ENCODE data around the gene SEMA4B.

Gene SEMA4B

DNA sequence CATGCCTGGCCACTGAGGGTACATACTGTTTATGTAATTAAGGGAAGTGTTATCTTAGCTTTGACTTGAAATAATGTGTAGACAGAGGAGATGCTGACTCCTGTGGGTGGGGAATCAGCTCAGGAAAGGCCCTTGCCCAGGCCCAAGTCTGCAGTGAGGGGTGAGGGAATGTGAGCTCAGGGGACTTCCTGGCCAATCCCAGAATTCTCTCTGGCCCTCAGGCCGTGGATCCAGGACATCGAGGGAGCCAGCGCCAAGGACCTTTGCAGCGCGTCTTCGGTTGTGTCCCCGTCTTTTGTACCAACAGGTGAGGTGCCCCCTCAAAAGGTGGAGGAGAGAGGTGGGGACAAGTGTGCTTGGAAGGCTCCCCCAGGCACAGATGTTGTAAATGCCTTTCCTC is 26.2 kb downstream of the SEMA4B start:
- peaks cover 38% of the 10 kb centered on the region for H3K4me1 Mint-ChIP-seq
- H3K36me3 Mint-ChIP-seq = peaks cover 13% of the 10 kb centered on the region
- H3K9me3 Mint-ChIP-seq = no peaks in the 10 kb centered on the region
- H3K27ac Mint-ChIP-seq = no peak overlapping the region
- H3K4me3 Mint-ChIP-seq = no peak overlapping the region
- no peaks in the 10 kb centered on the region for H3K27me3 Mint-ChIP-seq

DNA sequence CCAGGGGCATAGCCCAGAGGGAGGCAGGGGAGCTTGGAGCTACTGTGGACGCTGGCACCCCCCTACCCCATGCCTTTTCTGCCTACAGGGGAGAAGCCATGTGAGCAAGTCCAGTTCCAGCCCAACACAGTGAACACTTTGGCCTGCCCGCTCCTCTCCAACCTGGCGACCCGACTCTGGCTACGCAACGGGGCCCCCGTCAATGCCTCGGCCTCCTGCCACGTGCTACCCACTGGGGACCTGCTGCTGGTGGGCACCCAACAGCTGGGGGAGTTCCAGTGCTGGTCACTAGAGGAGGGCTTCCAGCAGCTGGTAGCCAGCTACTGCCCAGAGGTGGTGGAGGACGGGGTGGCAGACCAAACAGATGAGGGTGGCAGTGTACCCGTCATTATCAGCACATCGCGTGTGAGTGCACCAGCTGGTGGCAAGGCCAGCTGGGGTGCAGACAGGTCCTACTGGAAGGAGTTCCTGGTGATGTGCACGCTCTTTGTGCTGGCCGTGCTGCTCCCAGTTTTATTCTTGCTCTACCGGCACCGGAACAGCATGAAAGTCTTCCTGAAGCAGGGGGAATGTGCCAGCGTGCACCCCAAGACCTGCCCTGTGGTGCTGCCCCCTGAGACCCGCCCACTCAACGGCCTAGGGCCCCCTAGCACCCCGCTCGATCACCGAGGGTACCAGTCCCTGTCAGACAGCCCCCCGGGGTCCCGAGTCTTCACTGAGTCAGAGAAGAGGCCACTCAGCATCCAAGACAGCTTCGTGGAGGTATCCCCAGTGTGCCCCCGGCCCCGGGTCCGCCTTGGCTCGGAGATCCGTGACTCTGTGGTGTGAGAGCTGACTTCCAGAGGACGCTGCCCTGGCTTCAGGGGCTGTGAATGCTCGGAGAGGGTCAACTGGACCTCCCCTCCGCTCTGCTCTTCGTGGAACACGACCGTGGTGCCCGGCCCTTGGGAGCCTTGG is 27.0 kb downstream of the SEMA4B start:
- Mint-ChIP-seq H3K27ac (no peak overlapping the region), H3K4me1 (peaks cover 44% of the 10 kb centered on the region), H3K9me3 (no peaks in the 10 kb centered on the region), H3K27me3 (no peaks in the 10 kb centered on the region), H3K4me3 (no peak overlapping the region), H3K36me3 (peaks cover 16% of the 10 kb centered on the region)

DNA sequence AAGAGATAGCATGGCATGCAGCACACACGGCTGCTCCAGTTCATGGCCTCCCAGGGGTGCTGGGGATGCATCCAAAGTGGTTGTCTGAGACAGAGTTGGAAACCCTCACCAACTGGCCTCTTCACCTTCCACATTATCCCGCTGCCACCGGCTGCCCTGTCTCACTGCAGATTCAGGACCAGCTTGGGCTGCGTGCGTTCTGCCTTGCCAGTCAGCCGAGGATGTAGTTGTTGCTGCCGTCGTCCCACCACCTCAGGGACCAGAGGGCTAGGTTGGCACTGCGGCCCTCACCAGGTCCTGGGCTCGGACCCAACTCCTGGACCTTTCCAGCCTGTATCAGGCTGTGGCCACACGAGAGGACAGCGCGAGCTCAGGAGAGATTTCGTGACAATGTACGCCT is 27.8 kb downstream of the SEMA4B start:
- H3K4me1 Mint-ChIP-seq = peaks cover 44% of the 10 kb centered on the region
- no peak overlapping the region for H3K27ac Mint-ChIP-seq
- no peaks in the 10 kb centered on the region for H3K9me3 Mint-ChIP-seq
- H3K4me3 Mint-ChIP-seq = no peak overlapping the region
- peaks cover 16% of the 10 kb centered on the region for H3K36me3 Mint-ChIP-seq
- H3K27me3 Mint-ChIP-seq = no peaks in the 10 kb centered on the region

DNA sequence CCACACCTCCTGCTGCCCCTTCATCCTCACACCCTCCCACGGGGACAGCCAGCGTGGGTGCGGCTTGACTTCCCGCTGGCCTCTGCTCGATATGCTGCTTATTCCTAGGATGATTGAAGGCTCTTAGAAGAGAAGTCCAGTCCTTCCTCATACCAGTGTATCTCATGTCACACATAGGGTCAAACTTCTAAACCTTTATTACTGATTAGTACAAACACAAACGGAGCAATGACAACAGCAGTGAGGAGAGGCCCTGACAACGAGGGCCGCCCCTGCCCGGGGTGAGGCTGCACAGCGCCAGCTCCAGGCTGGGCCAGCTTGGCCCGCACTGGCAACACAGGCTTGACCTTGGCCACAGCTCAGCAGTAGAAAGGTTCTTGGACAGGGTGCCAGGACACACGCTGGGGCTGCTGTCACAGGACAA is 29.0 kb downstream of the SEMA4B start:
- Mint-ChIP-seq H3K4me1 (peaks cover 51% of the 10 kb centered on the region), H3K27me3 (no peaks in the 10 kb centered on the region), H3K9me3 (no peaks in the 10 kb centered on the region), H3K36me3 (peaks cover 16% of the 10 kb centered on the region), H3K4me3 (peak overlapping the region; percentile 99), H3K27ac (peak overlapping the region; percentile 96)

DNA sequence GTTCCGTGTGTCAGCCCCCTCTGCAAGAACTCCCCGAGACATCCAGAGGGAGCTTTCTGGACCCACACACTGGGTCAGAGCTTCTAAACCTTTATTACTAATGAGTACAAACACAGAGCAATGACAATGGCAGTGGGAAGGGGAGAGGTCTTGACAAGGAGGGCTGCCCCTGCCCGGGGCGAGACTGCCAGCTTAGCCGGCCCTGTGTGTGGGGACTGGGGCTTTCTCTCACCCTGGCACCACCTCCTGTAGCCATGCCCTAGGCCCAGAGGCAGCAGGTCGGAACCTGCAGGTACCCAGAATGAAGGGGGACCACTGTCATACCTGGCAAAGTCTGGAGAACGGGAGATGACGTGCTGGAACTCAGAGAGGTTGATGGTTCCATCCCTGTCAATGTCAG is 29.5 kb downstream of the SEMA4B start:
- peaks cover 16% of the 10 kb centered on the region for H3K36me3 Mint-ChIP-seq
- no peaks in the 10 kb centered on the region for H3K27me3 Mint-ChIP-seq
- H3K4me1 Mint-ChIP-seq = peaks cover 52% of the 10 kb centered on the region
- H3K9me3 Mint-ChIP-seq = no peaks in the 10 kb centered on the region
- peak overlapping the region; percentile 99 for H3K4me3 Mint-ChIP-seq
- peak overlapping the region; percentile 96 for H3K27ac Mint-ChIP-seq

DNA sequence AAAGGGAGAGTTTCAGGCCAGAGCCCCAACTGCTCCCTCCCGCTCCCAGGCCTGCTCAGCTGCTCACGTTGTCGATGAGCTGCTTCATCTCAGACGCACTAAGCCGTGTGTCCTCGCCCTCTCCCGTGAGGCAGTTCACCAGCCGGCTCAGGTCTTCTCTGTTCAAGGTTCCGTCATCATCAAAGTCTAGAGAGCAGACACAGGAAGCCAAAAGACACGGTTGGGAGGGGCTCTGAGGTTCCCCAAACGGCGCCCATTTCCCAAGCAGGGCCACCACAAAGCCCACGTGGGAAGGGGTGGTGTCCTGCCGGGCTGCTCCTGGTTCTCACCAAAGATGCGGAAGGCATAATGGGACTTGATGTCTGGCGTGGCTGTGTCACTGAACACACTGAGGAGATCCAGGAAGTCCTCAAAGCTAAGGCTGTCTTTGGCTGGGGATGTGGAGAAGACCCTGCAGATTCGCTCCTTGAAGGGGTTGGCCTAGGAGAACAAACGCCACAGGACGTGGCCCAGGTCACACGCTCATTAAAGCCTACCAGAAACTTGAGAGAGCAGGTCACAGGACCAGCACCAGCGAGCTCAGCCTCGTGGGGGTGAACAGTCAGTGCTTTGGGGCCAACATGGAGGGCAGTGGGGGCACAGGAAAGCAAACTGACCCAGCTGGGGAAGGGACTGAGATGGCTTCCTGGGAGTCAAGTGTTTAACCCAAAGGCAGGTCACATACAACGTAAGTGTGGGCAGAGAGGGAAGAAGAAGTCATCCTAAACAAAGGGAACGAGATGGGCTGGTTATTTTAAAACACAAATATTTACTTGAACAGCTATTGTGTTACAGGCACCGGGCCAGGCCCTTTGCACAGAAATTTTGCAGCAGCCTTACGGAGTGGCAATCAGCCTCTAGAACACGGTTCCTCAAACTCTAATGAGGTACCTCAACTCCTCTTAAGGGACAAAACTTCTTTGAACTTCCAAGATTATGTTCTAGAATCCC is 30.2 kb downstream of the SEMA4B start:
- Mint-ChIP-seq H3K36me3 (peaks cover 16% of the 10 kb centered on the region), H3K27ac (peak overlapping the region; percentile 96), H3K4me1 (peaks cover 56% of the 10 kb centered on the region), H3K27me3 (no peaks in the 10 kb centered on the region), H3K9me3 (no peaks in the 10 kb centered on the region), H3K4me3 (peak overlapping the region; percentile 99)

DNA sequence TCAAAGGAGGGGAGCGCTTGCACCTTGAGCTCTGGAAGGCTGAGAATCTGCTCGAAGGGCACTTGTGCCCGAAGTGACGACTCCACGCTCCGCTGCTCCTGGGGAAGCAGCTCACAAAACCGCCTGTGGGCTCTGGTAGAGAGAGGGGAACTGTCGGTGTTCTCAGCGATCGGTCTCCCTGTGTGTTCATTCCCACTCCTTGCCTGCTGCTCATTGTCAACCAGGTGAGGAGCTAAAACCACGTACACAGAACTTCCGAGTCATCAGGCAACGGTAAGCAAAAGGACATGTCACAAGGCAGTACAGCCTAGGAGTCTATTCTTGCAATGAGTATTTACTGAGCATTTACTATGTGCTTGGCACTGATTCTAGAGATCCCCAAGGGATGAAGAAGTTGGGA is 31.1 kb downstream of the SEMA4B start:
- H3K4me3 Mint-ChIP-seq = peak overlapping the region; percentile 99
- H3K9me3 Mint-ChIP-seq = no peaks in the 10 kb centered on the region
- H3K27ac Mint-ChIP-seq = peak overlapping the region; percentile 95
- H3K4me1 Mint-ChIP-seq = peaks cover 58% of the 10 kb centered on the region
- peaks cover 16% of the 10 kb centered on the region for H3K36me3 Mint-ChIP-seq
- no peaks in the 10 kb centered on the region for H3K27me3 Mint-ChIP-seq

DNA sequence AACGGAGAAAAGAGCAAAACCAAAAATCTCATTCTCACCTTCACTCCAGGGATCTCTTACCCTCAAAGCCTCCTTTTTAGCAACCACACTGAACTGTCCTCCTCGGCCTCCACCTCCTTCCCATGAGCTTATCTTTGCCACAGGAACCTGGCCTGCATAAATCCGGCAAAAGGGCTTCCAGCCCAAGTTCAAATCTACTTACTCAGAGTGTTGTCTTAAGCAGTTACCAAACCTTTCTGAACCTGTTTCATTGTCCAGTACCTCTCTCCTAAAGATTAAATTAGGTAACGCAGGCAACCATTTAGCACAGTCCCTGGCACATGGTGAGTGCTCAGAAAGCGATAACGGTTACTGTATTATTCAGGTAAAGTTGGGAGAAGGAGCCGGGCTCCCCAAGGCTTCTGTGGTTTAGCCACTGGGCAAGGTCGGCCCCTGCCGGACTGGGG is 31.8 kb downstream of the SEMA4B start:
- Mint-ChIP-seq H3K4me3 (peak overlapping the region; percentile 99), H3K4me1 (peaks cover 58% of the 10 kb centered on the region), H3K36me3 (peaks cover 16% of the 10 kb centered on the region)

DNA sequence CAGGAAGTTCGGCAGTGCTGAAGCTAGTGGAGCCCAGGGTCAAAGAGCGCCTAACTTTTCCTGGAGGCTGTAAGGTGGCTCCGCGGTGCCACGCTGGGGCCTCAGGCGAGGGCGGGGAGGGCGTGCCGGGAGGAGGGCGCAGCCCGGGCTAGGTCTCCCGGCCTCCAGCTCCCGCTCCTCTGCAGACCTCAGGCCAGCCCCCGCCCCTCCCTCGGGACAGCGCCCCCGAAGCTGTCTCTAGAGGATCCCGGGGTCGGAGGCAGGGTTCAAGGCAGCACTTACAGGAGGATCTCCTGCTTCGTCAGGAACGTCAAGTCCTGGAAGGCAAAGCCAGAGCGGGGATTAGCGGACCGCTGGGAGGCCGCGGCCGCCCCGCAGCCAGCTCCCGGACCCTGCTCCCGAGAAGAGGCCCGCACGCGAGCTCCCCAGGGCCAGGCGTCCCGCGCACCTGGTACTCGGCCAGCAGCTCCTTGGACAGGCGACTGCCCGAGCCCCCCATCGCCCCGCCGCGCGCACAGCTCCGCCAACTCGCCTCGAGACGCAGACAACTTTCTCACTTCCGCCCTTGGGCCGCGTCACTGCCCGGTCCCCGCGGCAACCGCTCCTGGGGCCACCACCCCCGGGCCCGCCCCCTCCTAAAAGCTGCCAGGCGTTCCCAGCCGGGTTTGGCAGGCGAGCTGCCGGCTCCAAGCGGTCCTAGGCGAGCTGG is 32.4 kb downstream of the SEMA4B start, which contains the start of gene CIB1:
CIB1 (minus strand) TSS at position 555 of the 709 bp plus-strand sequence; CDS start at position 499, 56 bp downstream.
- Mint-ChIP-seq H3K9me3 (no peaks in the 10 kb centered on the region), H3K36me3 (peaks cover 19% of the 10 kb centered on the region), H3K27ac (peak within 1 kb of the TSS; percentile 95), H3K27me3 (no peaks in the 10 kb centered on the region), H3K4me3 (peak within 1 kb of the TSS; percentile 99), H3K4me1 (peaks cover 58% of the 10 kb centered on the region)

More for the DNA sequence above, 31.8 kb downstream of the SEMA4B start:
- peak overlapping the region; percentile 95 for H3K27ac Mint-ChIP-seq
- no peaks in the 10 kb centered on the region for H3K9me3 Mint-ChIP-seq
- no peaks in the 10 kb centered on the region for H3K27me3 Mint-ChIP-seq

DNA sequence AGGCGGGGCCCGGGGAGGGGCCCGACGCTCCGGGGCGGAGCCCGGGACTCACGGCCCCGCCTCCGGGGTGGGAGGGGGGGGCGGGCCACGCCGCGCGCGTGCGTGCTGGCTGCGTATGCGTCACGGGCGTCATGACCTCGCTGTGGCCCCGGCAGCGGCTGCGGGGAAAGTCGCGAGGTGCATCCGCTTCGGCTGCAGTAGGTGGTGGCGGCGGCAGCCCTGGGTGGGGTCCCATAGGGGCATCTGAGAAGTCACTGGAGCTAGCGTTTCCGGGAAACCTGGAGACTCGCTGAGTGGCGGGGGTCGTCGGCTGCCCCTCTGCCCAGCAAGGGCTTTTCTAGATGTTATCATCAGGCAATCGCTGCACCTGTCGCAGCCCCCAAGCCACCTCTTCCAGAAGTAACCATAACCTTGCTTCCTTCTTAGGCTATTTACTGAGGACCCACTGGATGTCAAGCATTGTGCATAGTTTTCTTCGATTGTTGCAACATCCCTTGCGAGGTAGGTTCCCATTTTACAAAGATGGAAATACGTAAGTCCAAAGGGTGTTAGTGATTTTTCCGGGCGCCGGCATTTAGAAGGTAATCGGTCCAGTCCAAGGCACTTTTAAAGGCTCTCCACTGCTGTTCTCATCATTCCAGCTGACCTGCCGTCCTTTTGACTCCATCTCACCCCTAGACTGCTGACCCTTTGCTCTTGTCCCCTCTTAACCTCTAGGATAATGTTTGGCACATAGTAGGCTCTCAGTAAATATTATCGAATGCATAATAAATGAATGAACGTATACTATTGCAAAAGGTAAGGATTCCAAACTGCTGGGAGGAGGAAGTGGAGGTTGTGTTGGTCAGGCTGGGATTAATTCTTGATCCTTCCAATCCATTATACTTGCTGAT is 33.2 kb downstream of the SEMA4B start, which contains the start of gene GDPGP1:
GDPGP1 (plus strand) TSS at position 114 of the 893 bp plus-strand sequence. CDS start 6,700 bp downstream, outside the sequence.
- Mint-ChIP-seq H3K27me3 (no peaks in the 10 kb centered on the region), H3K9me3 (no peaks in the 10 kb centered on the region), H3K27ac (peak within 1 kb of the TSS; percentile 95), H3K36me3 (peaks cover 17% of the 10 kb centered on the region), H3K4me1 (peaks cover 52% of the 10 kb centered on the region), H3K4me3 (peak within 1 kb of the TSS; percentile 99)

DNA sequence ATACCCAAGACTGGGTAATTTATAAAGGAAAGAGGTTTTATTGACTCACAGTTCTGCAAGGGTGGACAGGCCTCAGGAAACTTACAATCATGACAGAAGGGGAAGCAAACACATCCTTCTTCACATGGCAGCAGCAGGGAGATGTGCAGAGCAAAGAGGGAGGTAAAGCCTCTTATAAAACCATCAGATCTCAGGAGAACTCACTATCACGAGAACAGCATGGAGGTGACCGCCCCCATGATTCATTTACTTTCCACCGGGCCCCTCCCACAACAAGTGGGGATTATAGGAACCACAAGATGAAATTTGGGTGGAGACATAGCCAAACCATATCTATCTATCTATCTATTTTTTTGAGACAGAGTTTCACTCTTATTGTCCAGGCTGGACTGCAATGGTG is 38.2 kb downstream of the SEMA4B start:
- H3K27me3 Mint-ChIP-seq = no peaks in the 10 kb centered on the region
- peaks cover 3% of the 10 kb centered on the region for H3K36me3 Mint-ChIP-seq
- no peak overlapping the region for H3K27ac Mint-ChIP-seq
- H3K4me3 Mint-ChIP-seq = no peak overlapping the region
- H3K4me1 Mint-ChIP-seq = peaks cover 19% of the 10 kb centered on the region
- no peaks in the 10 kb centered on the region for H3K9me3 Mint-ChIP-seq

DNA sequence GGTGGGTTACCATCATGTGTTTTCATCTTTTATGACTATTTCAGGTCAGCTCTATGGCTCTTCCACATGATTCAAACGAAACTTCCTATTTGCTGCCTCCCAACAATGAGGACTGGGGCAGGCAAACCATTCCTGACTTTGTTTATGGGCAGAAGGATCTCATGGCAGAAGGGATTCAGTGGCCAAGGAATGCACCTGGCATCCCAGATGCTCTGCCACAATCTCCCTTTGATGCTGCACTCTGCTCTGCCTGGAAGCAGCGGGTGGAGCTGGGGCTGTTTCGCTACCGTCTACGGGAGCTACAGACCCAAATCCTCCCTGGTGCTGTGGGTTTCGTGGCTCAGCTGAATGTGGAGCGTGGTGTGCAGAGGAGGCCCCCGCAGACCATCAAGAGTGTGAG is 39.7 kb downstream of the SEMA4B start:
- Mint-ChIP-seq H3K9me3 (no peaks in the 10 kb centered on the region), H3K27ac (no peak overlapping the region), H3K27me3 (no peaks in the 10 kb centered on the region), H3K36me3 (peaks cover 3% of the 10 kb centered on the region), H3K4me1 (peaks cover 11% of the 10 kb centered on the region), H3K4me3 (no peak overlapping the region)

DNA sequence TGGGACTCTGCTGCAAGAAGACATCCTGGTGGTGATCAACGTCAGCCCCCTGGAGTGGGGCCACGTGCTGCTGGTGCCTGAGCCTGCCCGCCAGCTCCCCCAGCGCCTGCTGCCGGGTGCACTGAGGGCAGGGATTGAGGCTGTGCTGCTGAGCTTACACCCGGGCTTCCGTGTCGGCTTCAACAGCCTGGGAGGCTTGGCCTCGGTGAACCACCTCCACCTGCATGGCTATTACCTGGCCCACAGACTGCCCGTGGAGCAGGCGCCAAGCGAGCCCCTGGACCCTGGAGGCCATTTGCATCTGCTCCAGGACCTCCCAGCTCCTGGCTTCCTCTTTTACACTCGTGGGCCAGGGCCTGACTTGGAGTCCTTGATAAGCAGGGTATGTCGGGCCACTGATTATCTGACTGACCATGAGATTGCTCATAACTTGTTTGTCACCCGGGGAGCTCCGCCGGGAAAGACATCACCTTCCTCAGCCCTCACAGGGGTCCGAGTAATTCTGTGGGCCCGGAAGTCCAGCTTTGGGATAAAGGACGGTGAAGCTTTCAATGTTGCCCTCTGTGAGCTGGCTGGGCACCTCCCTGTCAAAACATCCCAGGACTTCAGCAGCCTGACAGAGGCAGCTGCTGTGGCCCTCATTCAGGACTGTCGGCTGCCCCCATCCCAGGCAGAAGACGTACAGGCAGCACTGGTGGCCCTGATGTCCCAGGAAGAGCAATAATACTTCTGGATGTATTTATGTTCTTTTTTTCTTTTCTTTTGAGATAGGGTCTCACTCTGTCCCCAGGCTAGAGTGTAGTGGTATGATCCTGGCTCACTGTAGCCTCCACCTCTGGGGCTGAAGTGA is 40.4 kb downstream of the SEMA4B start:
- Mint-ChIP-seq H3K27me3 (no peaks in the 10 kb centered on the region), H3K4me1 (peaks cover 5% of the 10 kb centered on the region), H3K36me3 (peaks cover 3% of the 10 kb centered on the region), H3K9me3 (no peaks in the 10 kb centered on the region), H3K4me3 (no peak overlapping the region), H3K27ac (no peak overlapping the region)

Measured in activated naive CD4-positive, alpha-beta T cell treated with anti-CD3 and anti-CD28 coated beads, Interleukin-2, amount 50 U/mL, for 24 hours (primary cell).